Central memory CD8-positive, alpha-beta T cell (primary cell): ENCODE data around the gene IGSF1.
"Not testable (repeated sequence)": the region's sequence is repeated elsewhere in the genome, so short reads cannot be mapped to it uniquely, and the experiment has no call there.

ENCODE experiments used
- ATAC-seq: fragments of 150-1000 bp; cut with Tn5 transposase; replicated peaks from 2 replicates; pipeline ENCODE4 v1.10.0; 2022; ENCODE audit warnings: mild to moderate bottlenecking, moderate FRiP score, moderate number of reproducible peaks; ENCODE audit not compliant: poor library complexity, severe bottlenecking; ENCODE audit errors: extremely low read depth
- DNase-seq, 2 donors: peaks; one replicate each; pipeline ENCODE4 v3.0.0; 2021; ENCODE audit warnings: low spot score in 2 of 2
- H3K27ac Mint-ChIP-seq: one replicate; pipeline ENCODE4 v1.8.0; 2022; ENCODE audit warnings: low read depth, mild to moderate bottlenecking, moderate library complexity, mixed read lengths
- H3K27me3 Mint-ChIP-seq: one replicate; pipeline ENCODE4 v1.8.0; 2022; ENCODE audit warnings: mixed read lengths
- H3K36me3 Mint-ChIP-seq: one replicate; pipeline ENCODE4 v1.8.0; 2022; ENCODE audit warnings: mild to moderate bottlenecking, moderate library complexity, mixed read lengths; ENCODE audit not compliant: insufficient read depth
- H3K4me1 Mint-ChIP-seq: one replicate; pipeline ENCODE4 v1.8.0; 2022; ENCODE audit warnings: mixed read lengths
- H3K4me3 Mint-ChIP-seq: one replicate; pipeline ENCODE4 v1.8.0; 2022; ENCODE audit warnings: mild to moderate bottlenecking, moderate library complexity, mixed read lengths
- H3K9me3 Mint-ChIP-seq: one replicate; pipeline ENCODE4 v1.8.0; 2022; ENCODE audit warnings: mixed read lengths

IGSF1 gene

GRCh38 chrX:131264053-131264452 lies 25.1 kb downstream of the IGSF1 start:
- H3K36me3 Mint-ChIP-seq = no peaks in the 10 kb centered on the region
- ATAC-seq = no peak
- DNase-seq = no peak
- H3K9me3 Mint-ChIP-seq = no peaks in the 10 kb centered on the region
- H3K27me3 Mint-ChIP-seq = no peaks in the 10 kb centered on the region
- no peak overlapping the region for H3K4me3 Mint-ChIP-seq
- no peak overlapping the region for H3K27ac Mint-ChIP-seq
- H3K4me1 Mint-ChIP-seq = no peaks in the 10 kb centered on the region

- Mint-ChIP-seq H3K27me3 (no peaks in the 10 kb centered on the region), H3K4me3 (no peak overlapping the region), H3K9me3 (no peaks in the 10 kb centered on the region), H3K4me1 (no peaks in the 10 kb centered on the region), H3K36me3 (no peaks in the 10 kb centered on the region), H3K27ac (no peak overlapping the region)
- no peak for ATAC-seq
- no peak for DNase-seq
Observed at GRCh38 chrX:131262738-131263679, 26.1 kb downstream of the IGSF1 start.

GRCh38 chrX:131262200-131262599 lies 26.9 kb downstream of the IGSF1 start:
- H3K27me3 Mint-ChIP-seq = no peaks in the 10 kb centered on the region

GRCh38 chrX:131257367-131257766 lies 31.7 kb downstream of the IGSF1 start:
- H3K36me3 Mint-ChIP-seq = peaks cover 1% of the 10 kb centered on the region
- no peaks in the 10 kb centered on the region for H3K9me3 Mint-ChIP-seq
- no peak overlapping the region for H3K4me3 Mint-ChIP-seq
- H3K27ac Mint-ChIP-seq = no peak overlapping the region
- H3K4me1 Mint-ChIP-seq = no peaks in the 10 kb centered on the region
- H3K27me3 Mint-ChIP-seq = no peaks in the 10 kb centered on the region
- DNase-seq = no peak
- ATAC-seq = no peak

More at GRCh38 chrX:131262200-131262599, 26.9 kb downstream of the IGSF1 start:
- no peak for ATAC-seq
- no peak for DNase-seq
- H3K36me3 Mint-ChIP-seq = no peaks in the 10 kb centered on the region
- H3K4me1 Mint-ChIP-seq = no peaks in the 10 kb centered on the region
- H3K4me3 Mint-ChIP-seq = no peak overlapping the region
- H3K9me3 Mint-ChIP-seq = no peaks in the 10 kb centered on the region
- no peak overlapping the region for H3K27ac Mint-ChIP-seq

GRCh38 chrX:131250984-131251738 lies 37.9 kb downstream of the IGSF1 start:
- H3K36me3 Mint-ChIP-seq = not testable (repeated sequence)

GRCh38 chrX:131239057-131239456 lies 50.0 kb downstream of the IGSF1 start:
- ATAC-seq (no peak), DNase-seq (no peak)
- Mint-ChIP-seq H3K4me1 (no peaks in the 10 kb centered on the region), H3K4me3 (no peak overlapping the region), H3K27me3 (no peaks in the 10 kb centered on the region), H3K27ac (no peak overlapping the region), H3K9me3 (no peaks in the 10 kb centered on the region), H3K36me3 (no peaks in the 10 kb centered on the region)

More at GRCh38 chrX:131250984-131251738, 37.9 kb downstream of the IGSF1 start:
- H3K4me1 Mint-ChIP-seq, ATAC-seq, DNase-seq, H3K27ac Mint-ChIP-seq, H3K9me3 Mint-ChIP-seq, H3K27me3 Mint-ChIP-seq, H3K4me3 Mint-ChIP-seq: not testable (repeated sequence)

- H3K4me1 Mint-ChIP-seq = no peaks in the 10 kb centered on the region
- H3K4me3 Mint-ChIP-seq = no peak overlapping the region
- no peaks in the 10 kb centered on the region for H3K27me3 Mint-ChIP-seq
Observed at GRCh38 chrX:131237363-131237762, 51.7 kb downstream of the IGSF1 start.

GRCh38 chrX:131235768-131236545 lies 53.1 kb downstream of the IGSF1 start:
- no peak for ATAC-seq
- Mint-ChIP-seq H3K27ac (no peak overlapping the region), H3K9me3 (no peaks in the 10 kb centered on the region), H3K27me3 (no peaks in the 10 kb centered on the region), H3K36me3 (no peaks in the 10 kb centered on the region), H3K4me3 (no peak overlapping the region), H3K4me1 (no peaks in the 10 kb centered on the region)
- DNase-seq = no peak

More at GRCh38 chrX:131237363-131237762, 51.7 kb downstream of the IGSF1 start:
- ATAC-seq (no peak), DNase-seq (no peak)
- Mint-ChIP-seq H3K36me3 (no peaks in the 10 kb centered on the region), H3K9me3 (no peaks in the 10 kb centered on the region), H3K27ac (no peak overlapping the region)

- Mint-ChIP-seq H3K4me3 (no peak overlapping the region), H3K27ac (no peak overlapping the region), H3K36me3 (peaks cover 2% of the 10 kb centered on the region), H3K4me1 (no peaks in the 10 kb centered on the region), H3K9me3 (no peaks in the 10 kb centered on the region), H3K27me3 (no peaks in the 10 kb centered on the region)
- DNase-seq (no peak), ATAC-seq (no peak)
Observed at GRCh38 chrX:131227608-131228007, 61.5 kb downstream of the IGSF1 start.

GRCh38 chrX:131226591-131226990 lies 62.5 kb downstream of the IGSF1 start:
- Mint-ChIP-seq H3K9me3 (no peaks in the 10 kb centered on the region), H3K27me3 (no peaks in the 10 kb centered on the region), H3K4me3 (no peak overlapping the region)

GRCh38 chrX:131225078-131225477 lies 64.0 kb downstream of the IGSF1 start:
- Mint-ChIP-seq H3K36me3 (peaks cover 2% of the 10 kb centered on the region), H3K27ac (no peak overlapping the region), H3K4me1 (no peaks in the 10 kb centered on the region), H3K27me3 (no peaks in the 10 kb centered on the region), H3K9me3 (no peaks in the 10 kb centered on the region), H3K4me3 (no peak overlapping the region)
- DNase-seq (no peak), ATAC-seq (no peak)

More at GRCh38 chrX:131226591-131226990, 62.5 kb downstream of the IGSF1 start:
- Mint-ChIP-seq H3K4me1 (no peaks in the 10 kb centered on the region), H3K36me3 (peaks cover 2% of the 10 kb centered on the region), H3K27ac (no peak overlapping the region)
- no peak for DNase-seq
- no peak for ATAC-seq
